Measurements from ENCODE around the gene TMPRSS6.

TMPRSS6 gene

DNA sequence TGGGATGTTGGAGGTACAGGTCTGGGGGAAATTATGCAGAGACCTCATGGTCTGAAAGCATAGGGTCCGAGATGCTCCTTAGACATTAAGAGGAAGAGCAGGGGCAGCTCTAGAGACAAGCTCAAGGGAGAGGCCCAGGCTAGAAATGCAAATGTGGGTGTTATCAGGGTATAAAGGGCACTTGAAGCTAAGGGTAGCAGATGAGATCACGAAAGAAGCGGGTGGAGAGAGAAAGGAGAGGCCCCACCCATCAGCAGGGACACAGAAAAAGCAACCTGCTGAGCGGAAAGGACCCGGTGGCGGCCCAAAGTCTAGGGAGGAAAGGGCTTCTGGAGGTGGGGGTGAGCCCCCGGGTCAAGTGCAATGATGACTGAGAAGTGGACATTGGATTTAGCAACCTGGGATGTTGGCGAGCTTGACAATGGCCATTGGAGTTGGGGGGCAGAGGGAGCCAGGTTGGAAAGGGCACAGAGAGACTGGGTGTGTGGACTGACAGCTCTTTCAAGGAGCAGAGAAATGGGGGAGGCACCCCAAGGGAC lies 8.9 kb downstream of the TMPRSS6 start:
- DNase-seq (ENCODE audit: insufficient read length, low spot score) (no peak), FAIRE-seq (no peak)
- TF ChIP-seq, protein P1, sequence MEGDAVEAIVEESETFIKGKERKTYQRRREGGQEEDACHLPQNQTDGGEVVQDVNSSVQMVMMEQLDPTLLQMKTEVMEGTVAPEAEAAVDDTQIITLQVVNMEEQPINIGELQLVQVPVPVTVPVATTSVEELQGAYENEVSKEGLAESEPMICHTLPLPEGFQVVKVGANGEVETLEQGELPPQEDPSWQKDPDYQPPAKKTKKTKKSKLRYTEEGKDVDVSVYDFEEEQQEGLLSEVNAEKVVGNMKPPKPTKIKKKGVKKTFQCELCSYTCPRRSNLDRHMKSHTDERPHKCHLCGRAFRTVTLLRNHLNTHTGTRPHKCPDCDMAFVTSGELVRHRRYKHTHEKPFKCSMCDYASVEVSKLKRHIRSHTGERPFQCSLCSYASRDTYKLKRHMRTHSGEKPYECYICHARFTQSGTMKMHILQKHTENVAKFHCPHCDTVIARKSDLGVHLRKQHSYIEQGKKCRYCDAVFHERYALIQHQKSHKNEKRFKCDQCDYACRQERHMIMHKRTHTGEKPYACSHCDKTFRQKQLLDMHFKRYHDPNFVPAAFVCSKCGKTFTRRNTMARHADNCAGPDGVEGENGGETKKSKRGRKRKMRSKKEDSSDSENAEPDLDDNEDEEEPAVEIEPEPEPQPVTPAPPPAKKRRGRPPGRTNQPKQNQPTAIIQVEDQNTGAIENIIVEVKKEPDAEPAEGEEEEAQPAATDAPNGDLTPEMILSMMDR (IDR thresholded peaks at IDR 0.05; ENCODE audit: insufficient read depth, missing control alignments), result no peak

DNA sequence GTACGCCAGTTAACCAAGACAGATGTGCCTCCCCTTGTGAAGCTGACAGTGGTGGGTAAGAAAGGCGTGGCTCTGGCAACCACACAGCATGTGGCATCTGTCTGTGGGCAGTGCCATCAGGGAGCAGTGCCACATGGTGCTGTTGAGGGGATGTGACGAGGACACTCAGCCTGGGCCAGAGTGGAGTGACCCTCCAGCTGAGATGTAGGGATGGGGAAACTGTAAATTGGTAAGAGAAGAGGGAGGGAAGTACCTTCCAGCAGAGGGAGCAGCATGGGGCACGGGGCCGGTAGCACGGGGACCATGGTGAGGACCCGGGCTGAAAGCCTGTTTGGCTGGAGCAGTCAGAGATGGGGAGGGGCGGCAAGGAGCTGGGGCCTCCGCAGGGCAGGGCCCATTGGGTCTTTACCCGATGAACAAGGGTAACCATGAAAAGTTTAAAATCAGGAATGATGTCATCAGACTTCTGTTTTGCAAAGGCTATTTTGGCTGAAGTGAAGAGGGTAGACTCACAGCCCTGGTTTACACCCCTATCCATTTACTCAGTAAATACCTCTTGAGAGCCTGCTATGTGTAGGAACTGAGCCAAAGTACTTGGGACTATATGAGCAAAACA lies 10.4 kb downstream of the TMPRSS6 start:
- DNase-seq (ENCODE audit: insufficient read length, low spot score), result no peak
- FAIRE-seq, result no peak
- TF ChIP-seq, protein P1 (IDR thresholded peaks at IDR 0.05; ENCODE audit: insufficient read depth, missing control alignments), result no peak

DNA sequence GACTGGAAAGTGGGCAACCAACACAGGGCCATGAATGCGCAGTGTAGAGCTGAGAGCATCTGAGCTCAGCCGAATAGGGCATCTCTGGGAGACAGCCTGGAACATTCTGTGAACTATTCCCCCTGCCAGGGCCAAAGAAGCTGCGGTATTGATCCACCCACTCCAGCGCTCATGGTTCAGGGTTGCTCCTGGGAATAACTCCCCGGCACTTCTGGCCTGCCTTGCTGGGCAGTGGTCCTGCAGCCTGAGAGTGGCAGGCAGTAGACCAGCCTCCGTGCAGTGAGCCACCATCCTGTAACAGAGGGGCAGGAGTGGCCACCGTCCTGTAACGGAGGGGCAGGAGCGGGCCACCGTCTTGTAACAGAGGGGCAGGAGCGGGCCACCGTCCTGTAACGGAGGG lies 12.2 kb downstream of the TMPRSS6 start:
- FAIRE-seq (no peak), DNase-seq (ENCODE audit: insufficient read length, low spot score) (no peak)
- TF ChIP-seq, protein P1 (IDR thresholded peaks at IDR 0.05; ENCODE audit: insufficient read depth, missing control alignments), result no peak

DNA sequence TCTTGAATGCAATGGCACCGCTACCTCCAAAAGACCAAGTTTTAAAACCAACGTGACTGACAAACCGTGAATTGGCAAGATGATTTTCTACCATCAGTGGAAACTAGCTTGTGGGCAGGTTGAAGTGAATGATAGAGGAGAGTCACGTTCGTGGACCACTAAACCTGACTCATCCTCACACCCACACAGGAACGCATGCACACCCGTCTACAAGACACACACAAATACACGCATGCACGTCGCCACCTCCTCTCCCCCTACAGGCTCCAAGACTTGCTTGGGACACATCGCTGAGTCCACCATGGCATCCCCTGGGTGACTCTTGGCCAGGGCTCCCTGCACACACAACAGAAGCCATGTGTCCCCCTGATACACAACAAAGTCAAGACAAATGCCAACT lies 14.4 kb downstream of the TMPRSS6 start:
- FAIRE-seq, result no peak
- no peak for DNase-seq (ENCODE audit: insufficient read length, low spot score)
- TF ChIP-seq, protein P1 (IDR thresholded peaks at IDR 0.05; ENCODE audit: insufficient read depth, missing control alignments), result no peak

DNA sequence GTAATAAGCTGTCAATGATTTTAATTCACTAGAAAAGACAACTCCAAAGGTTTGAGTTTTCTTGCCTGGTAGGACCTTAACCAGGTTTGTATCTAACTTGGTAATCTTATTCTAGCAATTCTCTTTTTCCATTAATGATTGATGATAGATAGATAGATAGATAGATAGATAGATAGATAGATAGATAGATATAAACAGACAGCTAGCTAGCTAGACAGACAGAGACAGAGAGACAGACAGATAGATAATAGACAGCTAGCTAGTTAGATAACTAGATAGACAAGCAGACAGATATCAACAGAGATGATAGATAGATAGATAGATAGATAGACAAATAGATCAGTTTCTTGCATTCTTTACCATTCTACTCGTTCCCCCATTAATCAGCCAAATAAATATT lies 15.3 kb downstream of the TMPRSS6 start:
- TF ChIP-seq, protein P1 (IDR thresholded peaks at IDR 0.05; ENCODE audit: insufficient read depth, missing control alignments), result no peak
- DNase-seq (ENCODE audit: insufficient read length, low spot score), result no peak
- no peak for FAIRE-seq

DNA sequence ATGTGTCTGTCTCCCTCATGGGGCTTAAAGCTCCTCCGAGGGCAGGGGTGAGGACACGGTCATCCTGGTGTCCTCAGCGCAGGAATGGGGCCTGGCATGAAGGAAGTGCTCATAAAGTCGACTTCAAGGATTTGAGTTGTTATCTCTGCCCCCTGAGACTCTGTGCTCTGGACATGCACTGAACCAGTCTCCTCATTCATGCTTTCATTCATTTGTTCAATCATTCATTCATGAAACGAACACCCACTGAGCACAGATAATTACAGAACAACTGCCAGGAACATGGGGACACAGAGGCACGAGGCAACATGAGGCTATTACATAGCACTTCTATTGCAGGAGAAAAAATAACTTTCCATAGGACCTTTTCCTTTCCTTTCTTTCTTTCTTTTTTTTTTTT lies 16.5 kb downstream of the TMPRSS6 start:
- no peak for DNase-seq (ENCODE audit: insufficient read length, low spot score)
- TF ChIP-seq, protein P1 (IDR thresholded peaks at IDR 0.05; ENCODE audit: insufficient read depth, missing control alignments), result no peak
- no peak for FAIRE-seq

DNA sequence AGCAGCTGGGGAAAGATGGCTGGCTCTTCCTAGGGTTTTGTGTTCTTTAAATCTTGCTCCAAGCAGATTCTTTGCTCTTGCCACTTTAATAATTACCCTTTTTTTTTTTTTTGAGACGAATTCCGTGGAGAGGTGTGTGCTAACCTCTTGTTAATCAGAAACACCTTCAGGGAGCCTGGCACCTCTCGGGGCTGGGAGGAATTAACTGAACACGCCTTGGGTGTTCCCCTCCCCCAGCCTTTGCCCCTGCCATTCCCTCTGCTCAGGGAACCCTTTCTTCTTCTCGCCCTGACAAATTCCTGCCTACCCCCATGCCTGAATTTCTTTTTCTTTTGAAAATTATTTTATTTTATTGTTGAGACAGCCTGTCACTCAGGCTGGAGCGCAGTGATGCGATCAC lies 17.5 kb downstream of the TMPRSS6 start:
- FAIRE-seq (no peak), DNase-seq (ENCODE audit: insufficient read length, low spot score) (no peak)
- TF ChIP-seq, protein P1 (IDR thresholded peaks at IDR 0.05; ENCODE audit: insufficient read depth, missing control alignments), result no peak
